ENCODE data around the gene CHMP4A.

DNA sequence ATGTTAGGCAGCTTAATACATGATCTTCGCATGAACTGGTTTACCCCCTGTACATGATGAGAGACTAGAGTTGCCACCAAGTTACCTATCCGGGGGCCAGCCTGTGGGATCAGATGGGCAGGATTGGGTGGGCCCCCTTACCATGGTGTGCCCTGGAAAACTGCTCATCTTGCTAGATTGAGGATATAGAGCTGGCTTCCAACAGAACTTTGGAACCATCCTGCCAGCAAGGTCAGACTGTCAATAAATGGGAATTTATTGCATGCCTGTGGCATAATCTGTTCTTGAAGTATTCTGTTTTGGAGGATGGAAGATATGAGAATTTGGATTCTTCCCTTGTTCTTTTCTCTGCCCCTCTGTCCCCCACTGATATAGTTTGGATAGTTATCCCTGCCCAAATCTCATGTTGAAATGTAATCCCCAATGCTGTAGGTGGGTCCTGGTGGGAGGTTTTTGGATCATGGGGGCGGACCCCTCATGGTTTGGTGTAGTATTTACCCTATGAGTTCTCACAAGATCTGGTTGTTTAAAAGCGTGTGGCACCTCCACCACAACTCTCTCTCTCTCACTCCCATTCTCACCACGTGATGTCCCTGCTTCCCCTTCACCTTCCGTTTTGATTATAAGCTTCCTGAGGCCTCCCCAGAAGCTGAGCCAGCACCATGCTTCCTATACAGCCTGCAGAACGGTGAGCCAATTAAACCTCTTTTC lies 14.3 kb downstream of the CHMP4A start:
- TF ChIP-seq EZH2phosphoT487 (IDR thresholded peaks at IDR 0.05; ENCODE audit: low read depth, severe bottlenecking, unreplicated experiment) = no peak
- no peak for TF ChIP-seq CTCF (IDR thresholded peaks at IDR 0.05; ENCODE audit: poor library complexity)
- TF ChIP-seq EZH2 (IDR thresholded peaks at IDR 0.05; ENCODE audit: borderline replicate concordance) = no peak
